Sigmoid colon (tissue), 4 donors: Measurements from ENCODE around the gene CTNNA2.

Experiments used
- CTCF ChIP-seq, 4 experiments: fragments of 450-650 bp in 3 of 4; fragments of 200-600 bp in 1 of 4; IDR thresholded peaks; one replicate each; pipeline ENCODE4 v1.5.1; 2016 to 2019; ENCODE audit warnings: antibody characterized with exemption in 4 of 4, mild to moderate bottlenecking in 3 of 4, moderate library complexity in 2 of 4
- EP300 ChIP-seq, 4 donors: sonication (generic); formaldehyde crosslinking; IDR thresholded peaks; one replicate each; pipeline ENCODE4 v1.6.1; 2017; ENCODE audit warnings: antibody characterized with exemption in 4 of 4
- POLR2AphosphoS5 ChIP-seq, 4 donors: sonication (generic); formaldehyde crosslinking; IDR thresholded peaks; one replicate each; pipeline ENCODE4 v1.6.1; 2017; ENCODE audit warnings: antibody characterized with exemption in 4 of 4

GRCh38 chr2:80515964-80516363 lies 1003.1 kb downstream of the CTNNA2 start:
- TF ChIP-seq EP300 (IDR thresholded peaks at IDR 0.05) = no peak
- no peak for TF ChIP-seq CTCF (IDR thresholded peaks at IDR 0.05)
- no peak for TF ChIP-seq POLR2AphosphoS5 (IDR thresholded peaks at IDR 0.05)
